GM21381 (cell line): ENCODE data around the gene ACVR1.
"Not testable (repeated sequence)": the region's sequence is repeated elsewhere in the genome, so short reads cannot be mapped to it uniquely, and the experiment has no call there.

Experiments used
- ATAC-seq: cut with Tn5 transposase; IDR thresholded peaks from one replicate; pipeline ENCODE4 v1.9.1; 2021; ENCODE audit warnings: mild to moderate bottlenecking, moderate library complexity; ENCODE audit not compliant: unreplicated experiment

The ACVR1 gene

DNA sequence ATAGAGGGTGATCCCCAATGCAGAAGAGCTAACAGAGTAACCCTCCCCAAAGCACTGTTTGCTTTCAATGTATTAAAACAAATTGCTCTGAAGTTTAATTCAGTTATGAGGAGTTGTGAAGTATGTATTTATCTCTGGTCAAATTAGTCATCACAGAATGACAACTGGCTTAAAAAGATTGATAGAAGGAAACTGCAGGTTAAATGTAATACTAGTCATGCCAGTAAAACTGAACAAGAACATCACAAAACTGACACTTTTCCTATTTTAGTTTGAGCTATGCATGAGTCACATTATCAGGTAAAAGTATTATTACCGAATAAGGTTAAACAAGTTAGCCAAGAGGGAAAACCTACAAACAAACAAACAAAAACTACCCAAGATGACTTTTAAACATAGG is 148.4 kb downstream of the ACVR1 start:
- ATAC-seq, result no peak

DNA sequence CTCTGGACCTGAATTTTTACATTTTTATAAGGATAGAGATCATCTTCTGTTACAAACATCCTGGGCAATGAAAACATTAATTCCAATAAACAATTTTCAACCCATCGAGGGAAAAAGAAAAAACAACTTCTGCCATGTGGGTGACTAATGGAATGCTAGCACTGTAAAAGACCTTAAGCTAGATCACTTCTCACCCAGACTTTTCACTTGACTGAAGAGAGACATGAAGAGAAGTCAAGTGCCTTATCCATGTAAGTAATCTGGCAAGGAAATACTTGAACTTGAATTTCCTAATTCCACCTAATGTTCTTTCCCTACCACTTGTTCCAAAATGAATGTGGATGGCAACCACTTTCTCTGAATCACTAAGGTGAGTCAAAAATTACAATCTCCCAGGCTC is 149.2 kb downstream of the ACVR1 start:
- no peak for ATAC-seq

DNA sequence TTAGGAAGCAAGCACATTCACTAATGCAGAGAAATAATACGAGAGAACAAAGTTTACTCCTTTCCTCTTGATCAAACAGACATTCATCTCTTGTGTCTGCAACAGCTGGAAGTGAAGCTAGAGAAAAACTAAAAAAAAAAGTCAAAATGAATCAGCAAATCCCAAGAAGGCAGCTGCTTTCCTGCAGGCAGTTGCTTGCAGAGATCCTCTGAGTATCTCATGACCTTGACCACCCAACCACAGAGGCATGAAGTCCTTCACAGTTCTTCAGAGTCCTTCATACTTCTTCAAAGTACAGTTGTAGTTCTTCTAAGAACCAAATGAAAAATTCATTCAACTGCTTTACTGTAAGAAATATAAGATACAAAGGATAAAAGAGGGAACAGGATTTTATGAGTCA is 150.3 kb downstream of the ACVR1 start:
- no peak for ATAC-seq

DNA sequence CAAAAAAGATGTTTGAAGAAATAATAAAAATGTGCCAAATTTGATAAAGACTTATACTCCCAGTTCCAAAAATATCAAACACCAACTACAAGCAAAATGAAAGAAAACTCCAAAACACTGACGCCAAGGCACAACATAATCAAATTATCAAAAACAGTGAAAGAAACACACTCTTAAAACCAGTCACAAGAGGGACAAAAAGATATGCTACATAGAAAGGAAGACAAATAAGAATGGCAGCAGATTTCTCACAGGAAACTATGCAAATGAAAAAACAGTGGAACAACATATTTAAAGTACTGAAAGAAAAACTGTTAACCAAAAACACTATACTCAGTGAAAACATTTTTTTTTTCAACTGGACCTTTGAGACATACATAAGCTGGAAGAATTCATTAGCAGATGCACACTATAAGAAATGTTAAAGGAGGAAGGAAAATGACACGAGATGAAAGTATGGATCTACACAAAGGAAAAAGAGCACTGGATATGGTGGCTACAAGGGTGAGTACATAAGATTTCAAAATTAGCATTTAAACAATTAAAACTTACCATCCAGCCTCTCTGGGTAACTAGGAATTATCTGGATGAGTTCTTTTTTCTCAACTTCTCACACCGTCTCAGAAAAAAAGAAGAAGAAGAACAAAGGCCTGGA is 153.4 kb downstream of the ACVR1 start:
- no peak for ATAC-seq

DNA sequence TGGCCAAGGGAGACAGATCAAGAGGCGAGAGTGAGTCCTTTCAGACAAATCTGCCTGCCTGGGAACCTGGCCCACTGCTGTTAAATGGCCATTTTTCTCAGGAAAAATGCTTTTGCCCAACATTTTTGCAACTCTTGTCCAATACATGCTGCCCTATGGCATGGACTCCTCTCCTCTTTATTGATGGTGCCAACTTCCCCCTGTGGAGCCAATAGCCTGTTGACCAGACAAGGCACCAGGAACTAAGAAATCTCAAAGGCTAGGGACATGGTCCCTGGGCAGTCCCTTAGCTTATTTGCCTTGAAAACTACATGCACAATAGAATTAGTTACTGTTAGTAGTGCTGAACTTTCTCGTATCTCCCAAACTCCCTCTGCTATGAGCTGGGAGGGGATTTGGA is 155.6 kb downstream of the ACVR1 start:
- no peak for ATAC-seq

DNA sequence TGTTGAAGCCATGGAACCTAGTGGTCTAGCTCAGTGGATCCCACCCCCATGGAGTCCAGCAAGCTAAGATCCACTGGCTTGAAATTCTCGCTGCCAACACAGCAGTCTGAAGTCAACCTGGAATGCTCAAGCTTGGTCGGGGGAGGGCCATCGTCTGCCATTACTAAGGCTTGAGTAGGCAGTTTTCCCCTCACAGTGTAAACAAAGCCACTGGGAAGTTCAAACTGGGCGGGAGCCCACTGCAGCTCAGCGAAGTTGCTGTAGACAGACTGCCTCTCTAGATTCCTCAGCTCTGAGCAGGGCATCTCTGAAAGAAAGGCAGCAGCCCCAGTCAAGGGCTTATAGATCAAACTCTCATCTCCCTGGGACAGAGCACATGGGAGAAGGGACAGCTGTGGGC is 171.5 kb downstream of the ACVR1 start:
- ATAC-seq, result not testable (repeated sequence)

DNA sequence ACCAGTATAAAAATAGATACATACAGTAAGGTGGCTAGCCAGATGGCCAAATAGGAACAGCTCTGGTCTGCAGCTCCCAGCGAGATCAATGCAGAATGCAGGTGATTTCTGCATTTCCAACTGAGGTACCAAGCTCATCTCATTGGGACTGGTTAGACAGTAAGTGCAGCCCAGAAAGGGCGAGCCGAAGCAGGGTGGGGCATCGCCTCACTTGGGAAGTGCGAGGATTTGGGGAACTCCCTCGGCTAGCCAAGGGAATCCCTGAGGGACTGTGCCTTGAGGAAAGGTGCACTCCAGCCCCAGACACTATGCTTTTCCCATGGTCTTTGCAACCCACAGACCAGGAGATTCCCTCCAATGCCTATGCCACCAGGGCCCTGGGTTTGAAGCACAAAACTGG is 172.0 kb downstream of the ACVR1 start:
- ATAC-seq, result not testable (repeated sequence)

DNA sequence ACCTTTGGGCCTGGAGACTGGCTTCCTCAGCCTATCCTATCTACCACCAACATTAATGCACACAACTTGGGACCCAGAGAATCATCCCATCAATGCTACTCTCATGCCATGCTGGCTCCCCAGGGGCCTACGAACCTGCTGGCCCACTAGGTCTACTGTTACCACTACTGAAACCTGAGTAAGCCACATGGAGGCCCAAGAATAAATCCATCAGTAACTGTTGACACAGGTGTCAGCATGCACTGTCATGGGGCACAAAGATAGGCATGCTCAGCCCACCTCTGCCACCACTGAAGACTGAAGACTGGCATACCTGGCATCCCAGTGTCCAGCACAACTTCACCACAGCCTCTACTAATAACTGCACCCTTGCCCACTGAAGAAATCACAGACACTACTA is 176.3 kb downstream of the ACVR1 start:
- no peak for ATAC-seq

DNA sequence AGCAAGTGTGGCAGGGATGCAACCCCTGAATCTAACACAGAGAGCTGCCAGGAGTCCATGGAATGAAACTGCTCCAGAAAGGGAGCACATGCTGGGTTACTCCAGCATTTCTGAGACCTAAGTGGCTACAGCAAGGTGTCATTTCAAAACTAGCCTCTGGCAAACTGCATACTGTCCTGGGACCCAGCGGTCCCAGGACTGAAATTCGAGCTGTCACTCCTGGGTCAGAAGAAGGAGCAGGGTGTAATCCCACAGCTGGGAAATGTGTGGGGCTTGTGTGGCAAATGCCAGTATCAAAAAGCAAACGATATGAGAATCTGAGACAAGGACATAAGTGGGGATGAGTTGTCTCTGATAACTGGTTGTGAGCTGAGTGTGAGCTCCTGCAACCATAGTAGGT is 177.1 kb downstream of the ACVR1 start:
- no peak for ATAC-seq

DNA sequence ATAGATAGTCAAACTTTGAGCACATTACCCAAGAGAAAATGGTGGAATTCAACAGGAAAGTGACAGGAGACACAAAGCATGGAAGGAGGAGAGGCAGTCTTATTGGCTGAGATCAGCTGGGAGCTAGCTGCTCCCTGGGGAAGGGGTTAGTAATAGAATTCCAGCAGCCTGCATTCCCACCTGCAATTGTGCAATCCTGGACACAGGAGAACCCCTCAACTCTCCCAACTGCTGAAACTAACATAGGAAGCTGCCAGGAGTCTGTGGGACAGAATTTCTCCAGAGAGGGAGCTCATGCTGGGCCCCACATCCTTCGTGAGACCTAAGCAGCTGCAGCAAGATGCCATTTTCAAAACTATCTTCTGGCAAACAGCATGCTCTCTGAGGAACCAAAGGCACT is 177.7 kb downstream of the ACVR1 start:
- ATAC-seq, result no peak

DNA sequence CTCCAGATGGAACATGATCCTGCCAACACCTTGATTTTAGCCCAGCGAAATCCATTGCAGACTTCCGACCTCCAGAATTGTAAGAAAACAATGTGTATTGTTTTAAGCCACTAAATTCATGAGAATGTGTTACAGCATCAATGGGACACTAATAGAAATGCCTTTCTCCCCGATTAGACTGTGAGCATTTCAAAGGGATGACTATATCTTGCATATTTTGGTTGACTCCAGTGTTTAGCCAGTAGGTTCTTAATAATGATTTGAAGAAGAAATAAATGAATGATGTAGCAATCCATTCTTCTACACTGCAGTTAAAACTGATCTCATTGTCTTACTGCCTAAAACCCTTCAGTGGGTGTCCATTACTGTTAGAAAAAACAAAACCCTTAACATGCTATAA is 180.1 kb downstream of the ACVR1 start:
- ATAC-seq, result no peak

DNA sequence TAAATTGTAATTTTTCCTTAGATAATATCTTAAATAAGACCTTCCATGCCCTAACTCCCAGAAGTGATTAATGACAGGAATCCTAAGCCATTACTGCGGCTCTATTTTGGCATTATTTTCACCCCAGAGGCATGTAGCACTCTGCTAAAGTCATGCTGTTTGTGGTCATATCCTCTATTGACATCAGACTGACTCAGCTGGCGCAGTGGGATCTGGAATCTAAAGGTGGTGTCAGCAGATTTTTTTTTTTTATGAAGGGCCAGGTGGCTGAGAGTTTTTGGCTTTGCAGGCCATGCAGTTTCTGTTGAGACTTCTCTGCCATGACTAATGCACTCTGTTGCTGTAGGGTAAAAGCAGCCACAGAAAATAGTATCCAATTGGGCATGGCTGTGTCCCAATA is 183.4 kb downstream of the ACVR1 start:
- no peak for ATAC-seq

DNA sequence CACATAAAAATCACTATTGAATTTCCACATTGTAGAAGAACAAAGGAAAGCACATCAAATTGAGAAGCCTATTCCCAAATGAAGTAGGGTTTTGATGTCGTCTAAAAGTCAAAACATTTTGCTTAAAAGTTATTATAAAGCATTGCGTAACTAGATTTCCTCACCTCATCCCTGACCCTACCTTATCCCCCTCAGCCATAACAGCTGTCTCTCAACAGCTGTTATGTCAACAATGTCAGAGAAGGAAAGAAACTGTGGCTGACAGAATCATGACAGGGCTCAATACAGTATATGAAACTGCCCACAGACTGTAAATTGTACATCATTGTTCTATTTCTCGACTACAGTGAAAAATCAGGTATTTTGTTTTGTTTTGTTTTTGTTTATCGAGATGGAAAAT is 184.4 kb downstream of the ACVR1 start:
- no peak for ATAC-seq

DNA sequence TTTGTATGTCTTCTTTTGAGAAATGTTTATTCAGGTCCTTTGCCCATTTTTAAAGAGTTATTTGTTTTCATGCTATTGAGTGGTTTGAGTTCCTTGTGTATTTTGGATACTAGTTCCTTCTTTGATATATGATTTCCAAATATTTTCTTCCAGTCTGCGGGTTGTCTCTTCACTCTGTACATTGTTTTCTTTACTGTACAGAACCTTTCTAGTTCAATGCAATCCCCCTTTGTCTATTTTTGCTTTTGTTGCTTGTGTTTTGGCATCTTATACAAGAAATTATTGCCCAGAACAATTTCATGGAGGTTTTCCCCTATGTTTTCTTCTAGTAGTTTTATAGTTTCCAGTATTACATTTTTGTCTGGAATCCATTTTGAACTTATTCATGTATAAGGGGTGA is 185.0 kb downstream of the ACVR1 start:
- ATAC-seq, result no peak
